Glutamatergic neuron (in vitro differentiated cells): Measurements from ENCODE around the gene LHFPL6. TPM values are rescaled to one million over a fixed set of nuclear protein-coding genes. Genes with fewer than 3 reads are reported as not detected.

Experiments used
- DNase-seq: peaks from one replicate; pipeline ENCODE4 v3.0.0; 2022
- H3K27ac Mint-ChIP-seq: one replicate; pipeline ENCODE4 v1.8.0; 2020; ENCODE audit warnings: mild to moderate bottlenecking, mixed read lengths, inconsistent platforms; ENCODE audit not compliant: unreplicated experiment
- H3K27me3 Mint-ChIP-seq: one replicate; pipeline ENCODE4 v1.8.0; 2020; ENCODE audit warnings: mild to moderate bottlenecking, moderate library complexity, mixed read lengths, inconsistent platforms; ENCODE audit not compliant: unreplicated experiment
- H3K36me3 Mint-ChIP-seq: one replicate; pipeline ENCODE4 v1.8.0; 2020; ENCODE audit warnings: mild to moderate bottlenecking, mixed read lengths, inconsistent platforms; ENCODE audit not compliant: unreplicated experiment
- H3K4me1 Mint-ChIP-seq: one replicate; pipeline ENCODE4 v1.8.0; 2020; ENCODE audit warnings: mild to moderate bottlenecking, low read depth, mixed read lengths, inconsistent platforms; ENCODE audit not compliant: unreplicated experiment
- H3K4me3 Mint-ChIP-seq: one replicate; pipeline ENCODE4 v1.8.0; 2020; ENCODE audit warnings: mild to moderate bottlenecking, mixed read lengths, inconsistent platforms; ENCODE audit not compliant: unreplicated experiment
- H3K9me3 Mint-ChIP-seq: one replicate; pipeline ENCODE4 v1.8.0; 2020; ENCODE audit warnings: mild to moderate bottlenecking, moderate library complexity, mixed read lengths, inconsistent platforms; ENCODE audit not compliant: unreplicated experiment
- total RNA-seq: library from RNA; stranded (reverse); fragmentation: NEBNext Ultra II Directional; extraction: Animal tissue kit (Norgen Biotek cat#: 25700); gene quantifications from one replicate; pipeline ENCODE4 v1.2.1, GENCODE V29; 2021; ENCODE audit not compliant: unreplicated experiment
- TF ChIP-seq, protein P1 (sequence below): fragments of 200-600 bp; sonication (generic); IDR thresholded peaks from one replicate; pipeline ENCODE4 v1.5.0; 2021; ENCODE audit not compliant: partially characterized antibody, unreplicated experiment

Gene LHFPL6
- total RNA-seq, 1 donor from 2014 or later = 1.7 TPM

DNA sequence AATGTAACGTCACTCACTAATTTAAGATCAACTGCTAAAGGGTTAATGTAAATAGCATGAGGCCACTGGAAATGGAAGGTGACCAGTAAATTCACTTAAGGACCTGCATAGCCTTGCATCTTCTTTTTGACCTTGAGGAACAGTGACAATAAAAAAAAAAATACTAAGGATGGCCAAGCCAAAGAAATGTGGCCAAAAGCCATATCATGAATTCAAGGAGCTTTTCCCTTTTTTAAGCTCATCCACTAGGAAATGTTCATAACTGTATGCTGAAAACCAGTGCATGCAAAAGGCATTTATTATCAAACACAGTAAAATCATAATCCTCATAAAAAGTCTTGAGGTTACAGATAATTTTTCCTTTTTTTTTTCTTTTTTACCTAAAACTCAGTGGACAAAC is 77.5 kb downstream of the LHFPL6 start:
- Mint-ChIP-seq H3K4me3 (no peak overlapping the region), H3K9me3 (no peaks in the 10 kb centered on the region)
- DNase-seq = no peak

DNA sequence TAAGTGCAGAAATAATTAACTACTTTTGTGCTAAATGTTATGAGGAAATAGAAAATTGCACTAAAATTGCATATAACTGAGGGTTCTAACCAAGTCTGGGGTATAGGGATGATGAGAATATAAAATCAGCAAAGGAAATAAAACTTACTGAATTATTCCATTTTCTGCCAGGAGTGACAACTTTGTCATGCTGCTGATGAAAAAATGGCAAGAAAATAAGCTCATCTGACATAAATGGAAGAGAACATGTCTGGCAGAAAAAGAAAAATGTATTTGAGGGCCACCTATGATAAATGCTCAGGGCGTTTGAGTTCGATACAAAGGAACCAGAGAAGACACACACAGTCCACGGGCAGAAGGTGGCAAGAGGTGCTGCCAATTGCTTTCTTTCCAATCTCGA is 78.2 kb downstream of the LHFPL6 start:
- no peaks in the 10 kb centered on the region for H3K9me3 Mint-ChIP-seq
- no peak for DNase-seq

More for the DNA sequence above, 77.5 kb downstream of the LHFPL6 start:
- TF ChIP-seq, protein P1, sequence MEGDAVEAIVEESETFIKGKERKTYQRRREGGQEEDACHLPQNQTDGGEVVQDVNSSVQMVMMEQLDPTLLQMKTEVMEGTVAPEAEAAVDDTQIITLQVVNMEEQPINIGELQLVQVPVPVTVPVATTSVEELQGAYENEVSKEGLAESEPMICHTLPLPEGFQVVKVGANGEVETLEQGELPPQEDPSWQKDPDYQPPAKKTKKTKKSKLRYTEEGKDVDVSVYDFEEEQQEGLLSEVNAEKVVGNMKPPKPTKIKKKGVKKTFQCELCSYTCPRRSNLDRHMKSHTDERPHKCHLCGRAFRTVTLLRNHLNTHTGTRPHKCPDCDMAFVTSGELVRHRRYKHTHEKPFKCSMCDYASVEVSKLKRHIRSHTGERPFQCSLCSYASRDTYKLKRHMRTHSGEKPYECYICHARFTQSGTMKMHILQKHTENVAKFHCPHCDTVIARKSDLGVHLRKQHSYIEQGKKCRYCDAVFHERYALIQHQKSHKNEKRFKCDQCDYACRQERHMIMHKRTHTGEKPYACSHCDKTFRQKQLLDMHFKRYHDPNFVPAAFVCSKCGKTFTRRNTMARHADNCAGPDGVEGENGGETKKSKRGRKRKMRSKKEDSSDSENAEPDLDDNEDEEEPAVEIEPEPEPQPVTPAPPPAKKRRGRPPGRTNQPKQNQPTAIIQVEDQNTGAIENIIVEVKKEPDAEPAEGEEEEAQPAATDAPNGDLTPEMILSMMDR = no peak
- no peak overlapping the region for H3K27ac Mint-ChIP-seq
- H3K4me1 Mint-ChIP-seq = no peaks in the 10 kb centered on the region
- no peaks in the 10 kb centered on the region for H3K27me3 Mint-ChIP-seq
- no peaks in the 10 kb centered on the region for H3K36me3 Mint-ChIP-seq

DNA sequence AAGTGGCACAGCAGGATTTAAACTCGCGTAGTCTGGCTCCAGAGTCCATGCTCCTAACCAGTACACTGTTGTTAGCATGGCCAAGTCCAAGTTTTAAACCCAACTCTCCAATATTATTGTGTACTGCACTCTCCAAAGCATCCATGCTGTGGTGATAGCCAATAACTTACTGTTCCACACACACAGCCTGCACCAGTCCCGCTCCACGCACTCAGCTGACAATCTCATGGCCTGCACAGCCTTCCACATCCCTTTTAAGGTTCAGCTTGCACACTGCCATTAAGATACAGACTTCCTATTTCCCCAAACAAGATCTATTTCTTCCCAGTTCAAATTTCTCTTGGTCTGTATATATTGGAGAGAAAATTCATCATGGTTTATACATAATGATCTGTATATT is 80.7 kb downstream of the LHFPL6 start:
- Mint-ChIP-seq H3K36me3 (no peaks in the 10 kb centered on the region), H3K4me3 (no peak overlapping the region), H3K4me1 (no peaks in the 10 kb centered on the region), H3K27me3 (no peaks in the 10 kb centered on the region), H3K9me3 (no peaks in the 10 kb centered on the region), H3K27ac (no peak overlapping the region)
- no peak for DNase-seq
- TF ChIP-seq, protein P1 = no peak

More for the DNA sequence above, 78.2 kb downstream of the LHFPL6 start:
- TF ChIP-seq, protein P1 = no peak
- Mint-ChIP-seq H3K4me1 (no peaks in the 10 kb centered on the region), H3K4me3 (no peak overlapping the region), H3K36me3 (no peaks in the 10 kb centered on the region), H3K27me3 (no peaks in the 10 kb centered on the region), H3K27ac (no peak overlapping the region)

DNA sequence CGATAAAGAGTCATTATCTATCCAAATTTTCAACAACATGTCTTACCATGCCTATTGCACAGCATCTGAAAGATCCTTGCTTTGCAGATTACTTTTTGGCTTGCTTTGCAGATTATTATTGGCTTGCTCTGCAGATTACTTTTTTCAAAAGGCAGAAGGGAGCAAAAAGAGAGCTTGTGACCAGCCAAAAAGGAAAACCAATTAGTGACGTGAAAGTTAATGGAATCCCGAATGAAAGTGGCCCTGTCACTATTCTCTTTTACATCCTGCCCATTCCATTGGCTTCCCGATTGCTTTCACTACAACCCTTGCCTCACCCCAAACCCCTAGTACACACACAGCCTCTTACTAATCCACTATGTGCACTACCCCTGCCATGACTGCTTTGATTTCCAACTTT is 81.3 kb downstream of the LHFPL6 start:
- no peak for DNase-seq
- no peak overlapping the region for H3K4me3 Mint-ChIP-seq
- no peaks in the 10 kb centered on the region for H3K27me3 Mint-ChIP-seq

DNA sequence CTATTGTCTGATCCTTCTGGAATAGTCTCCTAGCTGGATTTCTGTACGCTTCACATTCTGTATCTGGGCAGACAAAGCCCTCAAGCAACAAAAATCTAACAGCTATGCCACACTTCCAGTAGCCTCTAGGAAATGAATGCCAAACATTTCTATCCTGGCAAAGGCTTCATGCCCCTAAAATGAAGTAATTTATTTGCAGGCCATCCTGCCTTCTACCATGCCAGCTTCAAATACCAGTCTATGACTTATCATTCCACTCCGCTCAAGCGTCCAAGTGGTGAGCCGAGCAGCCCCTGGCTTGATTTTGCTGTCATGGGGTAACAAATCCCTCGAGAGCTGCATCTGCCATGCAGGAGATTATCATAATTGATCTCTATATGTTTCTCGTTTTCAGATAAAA is 86.9 kb downstream of the LHFPL6 start:
- Mint-ChIP-seq H3K27ac (no peak overlapping the region), H3K27me3 (no peaks in the 10 kb centered on the region), H3K9me3 (no peaks in the 10 kb centered on the region), H3K4me3 (no peak overlapping the region), H3K4me1 (no peaks in the 10 kb centered on the region), H3K36me3 (no peaks in the 10 kb centered on the region)
- no peak for DNase-seq
- TF ChIP-seq, protein P1 = no peak

More for the DNA sequence above, 81.3 kb downstream of the LHFPL6 start:
- H3K9me3 Mint-ChIP-seq = no peaks in the 10 kb centered on the region
- H3K27ac Mint-ChIP-seq = no peak overlapping the region
- no peaks in the 10 kb centered on the region for H3K36me3 Mint-ChIP-seq
- no peaks in the 10 kb centered on the region for H3K4me1 Mint-ChIP-seq
- TF ChIP-seq, protein P1 = no peak
